B cell (primary cell): ENCODE results near the gene SCP2. TPM values are rescaled to one million over a fixed set of nuclear protein-coding genes. Genes with fewer than 3 reads are reported as not detected.
A peak's percentile ranks its signal among the peaks of the same experiment; 100 is the strongest.

ENCODE experiments used
- ATAC-seq: fragments of 200-7000 bp; cut with Tn5 transposase; one replicate; pipeline ENCODE4 v1.10.0; 2021; ENCODE audit warnings: low read depth, mild to moderate bottlenecking, moderate number of reproducible peaks, moderate library complexity
- CTCF ChIA-PET: fragments of 350-600 bp; sonication (Branson Sonifier 250); formaldehyde crosslinking; loops from one replicate; lab custom pipeline; 2021; ENCODE audit warnings: antibody characterized with exemption, inconsistent platforms; lab: Charles Lee
- POLR2A ChIA-PET: fragments of 350-600 bp; sonication (Branson Sonifier 250); formaldehyde crosslinking; loops from one replicate; lab custom pipeline; 2021; ENCODE audit warnings: antibody characterized with exemption; lab: Charles Lee
- DNase-seq: peaks from one replicate; pipeline ENCODE4 v3.0.0; 2013
- H2AFZ ChIP-seq: 2 replicates; pipeline ENCODE4 v1.6.1; 2012; ENCODE audit warnings: mild to moderate bottlenecking, low read depth, low read length; ENCODE audit not compliant: insufficient read depth, poor library complexity, severe bottlenecking
- H3K27ac ChIP-seq, 2 donors: 1 replicate in 1 of 2; 2 replicates in 1 of 2; pipeline ENCODE4 v1.5.1; 2012 to 2013; ENCODE audit warnings: low read length in 2 of 2, mild to moderate bottlenecking in 2 of 2, moderate library complexity in 1 of 2
- H3K27me3 ChIP-seq, 4 experiments: fragments of 200-600 bp in 1 of 4; sonication (generic) in 1 of 4; replicated peaks in 1 of 4; 1 replicate in 2 of 4; 2 replicates in 2 of 4; pipeline versions ENCODE4 v1.6.1 to v1.7.0; 2013 to 2016; ENCODE audit warnings: low read length in 3 of 4, mild to moderate bottlenecking in 2 of 4, mixed read lengths in 1 of 4, moderate library complexity in 1 of 4; ENCODE audit not compliant: insufficient read depth in 4 of 4, control insufficient read depth in 3 of 4; ENCODE audit errors: control extremely low read depth in 1 of 4
- H3K36me3 ChIP-seq, 2 experiments: replicated peaks in 1 of 2; 1 replicate in 1 of 2; 2 replicates in 1 of 2; pipeline versions ENCODE4 v1.6.1 to v1.7.1; 2013; ENCODE audit warnings: low read length in 1 of 2; ENCODE audit not compliant: insufficient read depth in 2 of 2, control insufficient read depth in 1 of 2; ENCODE audit errors: control extremely low read depth in 1 of 2, extremely low read depth in 1 of 2
- H3K4me1 ChIP-seq, 2 donors: fragments of 200-600 bp in 1 of 2; sonication (generic) in 1 of 2; 1 replicate in 1 of 2; 2 replicates in 1 of 2; pipeline versions ENCODE4 v1.5.1 to v1.6.1; 2013 to 2017; ENCODE audit warnings: low read length in 2 of 2; ENCODE audit not compliant: control insufficient read depth in 2 of 2, insufficient read depth in 2 of 2
- H3K4me2 ChIP-seq: replicated peaks from 2 replicates; pipeline ENCODE3; 2012; ENCODE audit warnings: mild to moderate bottlenecking, low read depth, low read length; ENCODE audit not compliant: poor library complexity, severe bottlenecking
- H3K4me3 ChIP-seq, 5 experiments: fragments of 200-600 bp in 1 of 5; sonication (generic) in 1 of 5; 1 replicate in 3 of 5; 2 replicates in 2 of 5; pipeline versions ENCODE4 v1.5.1 to v1.7.0; 2011 to 2016; ENCODE audit warnings: low read length in 4 of 5, mild to moderate bottlenecking in 4 of 5, low read depth in 2 of 5, control low read depth in 1 of 5, moderate library complexity in 1 of 5; ENCODE audit not compliant: insufficient read depth in 1 of 5; ENCODE audit errors: control extremely low read depth in 1 of 5, extremely low read depth in 1 of 5
- H3K79me2 ChIP-seq: fragments of 200-600 bp; sonication (generic); one replicate; pipeline ENCODE4 v1.6.0; 2016; ENCODE audit warnings: low read length; ENCODE audit not compliant: control insufficient read depth, insufficient read depth
- H3K9ac ChIP-seq: fragments of 200-600 bp; sonication (generic); 2 replicates; pipeline ENCODE4 v1.6.1; 2017; ENCODE audit warnings: mild to moderate bottlenecking, low read length, moderate library complexity
- H3K9me3 ChIP-seq, 3 donors: one replicate each; pipeline versions ENCODE4 v1.6.1 to v1.7.1; 2013; ENCODE audit warnings: low read length in 2 of 3; ENCODE audit not compliant: control insufficient read depth in 2 of 3, insufficient read depth in 1 of 3; ENCODE audit errors: control extremely low read depth in 1 of 3
- H4K20me1 ChIP-seq: 2 replicates; pipeline ENCODE4 v1.6.0; 2012; ENCODE audit warnings: mild to moderate bottlenecking, low read length; ENCODE audit not compliant: insufficient read depth, control insufficient read depth, poor library complexity, severe bottlenecking
- H3K27ac Mint-ChIP-seq: one replicate; pipeline ENCODE4 v1.8.0; 2021; ENCODE audit warnings: mixed read lengths
- H3K27me3 Mint-ChIP-seq: one replicate; pipeline ENCODE4 v1.8.0; 2021; ENCODE audit warnings: mixed read lengths
- H3K4me1 Mint-ChIP-seq: one replicate; pipeline ENCODE4 v1.8.0; 2021; ENCODE audit warnings: mixed read lengths
- H3K4me3 Mint-ChIP-seq: one replicate; pipeline ENCODE4 v1.8.0; 2021; ENCODE audit warnings: mixed read lengths
- H3K9me3 Mint-ChIP-seq: one replicate; pipeline ENCODE4 v1.8.0; 2022; ENCODE audit warnings: mixed read lengths; ENCODE audit not compliant: insufficient read depth
- CTCF ChIP-seq: fragments of 200-600 bp; IDR thresholded peaks from one replicate; pipeline ENCODE4 v1.8.0; 2022; ENCODE audit warnings: antibody characterized with exemption, mild to moderate bottlenecking
- EZH2 ChIP-seq: IDR thresholded peaks from 2 replicates; pipeline ENCODE4 v1.6.1; 2012; ENCODE audit warnings: borderline replicate concordance, low read depth, mild to moderate bottlenecking, moderate library complexity, low read length; ENCODE audit not compliant: insufficient read depth, poor library complexity, severe bottlenecking
- WGBS: methylation state at CpG from one replicate; pipeline ENCODE4 v1.1.5; 2013; ENCODE audit warnings: missing lambda C conversion rate; ENCODE audit not compliant: insufficient coverage; 5-methylcytosine and 5-hydroxymethylcytosine counted together
- intact Hi-C: fragments of 100-400 bp; cut with micrococcal nuclease; formaldehyde crosslinking; loops from one replicate; pipeline ENCODE4 v1.10.0; 2022
- polyA plus RNA-seq: library from polyadenylated mRNA; depleted of rRNA; stranded (reverse); fragments of >200 nt; gene quantifications from 2 replicates; pipeline ENCODE4 v1.2.3, GENCODE V29; 2012
- total RNA-seq, 2 donors: library from RNA; stranded (reverse); fragments of 120-200 nt in 1 of 2; gene quantifications; 1 replicate in 1 of 2; 2 replicates in 1 of 2; pipeline versions ENCODE4 v1.2.3 to v1.2.4, GENCODE V29; 2013 to 2022

SCP2 gene
- total and polyA plus RNA-seq, 2 donors (not counting 1 experiment from before 2014, with no cell fraction given) = 19.4 to 46.6 TPM

- POLR2A ChIA-PET = no interaction called here
- Mint-ChIP-seq H3K4me1 (peaks cover 27% of the 10 kb centered on the region), H3K9me3 (no peaks in the 10 kb centered on the region), H3K27me3 (no peaks in the 10 kb centered on the region), H3K4me3 (peak overlapping the region; percentile 87), H3K27ac (peak overlapping the region; percentile 53)
- Histone ChIP-seq H3K36me3 (no peaks in the 10 kb centered on the region), H4K20me1 (no peaks in the 10 kb centered on the region), H3K79me2 (peaks cover 48% of the 10 kb centered on the region), H3K27ac (peak overlapping the region in 1 of 2 donors; percentile 13), H3K4me1 (peaks cover 19 to 20% of the 10 kb centered on the region in 2 donors), H3K4me3 (peak overlapping the region; percentile 45 to 88 (median 62)), H2AFZ (peak overlapping the region; percentile 64), H3K9me3 (no peaks in the 10 kb centered on the region), H3K9ac (peak overlapping the region; percentile 74), H3K4me2 (peak overlapping the region; percentile 77), H3K27me3 (no peaks in the 10 kb centered on the region)
- 40% methylated on average over 2 of the region's 3 CpGs for WGBS
- TF ChIP-seq EZH2 (no peak), CTCF (no peak)
- DNase-seq = peak; percentile 6
- intact Hi-C loops = loop anchor here (10.0 kb wide), 4 partner anchors 91 to 651 kb away; partner anchors contain the start of genes CC2D1B, ECHDC2, LRP8 and SCP2
- CTCF ChIA-PET = no interaction called here
- ATAC-seq = no peak
These were observed 88.4 kb downstream of the SCP2 start for GRCh38 chr1:53015508-53015860.

- H3K27ac ChIP-seq = no peak overlapping the region
- H4K20me1 ChIP-seq = no peaks in the 10 kb centered on the region
- Mint-ChIP-seq H3K4me3 (peak overlapping the region; percentile 27), H3K4me1 (peaks cover 27% of the 10 kb centered on the region), H3K9me3 (no peaks in the 10 kb centered on the region), H3K27me3 (no peaks in the 10 kb centered on the region), H3K27ac (no peak overlapping the region)
- H3K27me3 ChIP-seq = no peaks in the 10 kb centered on the region
- H3K4me3 ChIP-seq = no peak overlapping the region
- ChIA-PET POLR2A (no interaction called here), CTCF (no interaction called here)
- no peak for TF ChIP-seq CTCF
- TF ChIP-seq EZH2 = no peak
- no peaks in the 10 kb centered on the region for H3K36me3 ChIP-seq
- peaks cover 58% of the 10 kb centered on the region for H3K79me2 ChIP-seq
- H3K4me1 ChIP-seq = peaks cover 19 to 20% of the 10 kb centered on the region in 2 donors
- no peak overlapping the region for H3K9ac ChIP-seq
- intact Hi-C loops = loop anchor here (10.0 kb wide), 4 partner anchors 92 to 652 kb away; partner anchors contain the start of genes CC2D1B, ECHDC2, LRP8 and SCP2
- ATAC-seq = no peak
- no peaks in the 10 kb centered on the region for H3K9me3 ChIP-seq
- no peak overlapping the region for H2AFZ ChIP-seq
- no CpG with 5 or more reads among the region's 1 CpG for WGBS
- H3K4me2 ChIP-seq = no peak overlapping the region
- DNase-seq = no peak
These were observed 89.6 kb downstream of the SCP2 start for GRCh38 chr1:53016705-53017104.
